ENCODE measurements around the gene NPS.

DNA sequence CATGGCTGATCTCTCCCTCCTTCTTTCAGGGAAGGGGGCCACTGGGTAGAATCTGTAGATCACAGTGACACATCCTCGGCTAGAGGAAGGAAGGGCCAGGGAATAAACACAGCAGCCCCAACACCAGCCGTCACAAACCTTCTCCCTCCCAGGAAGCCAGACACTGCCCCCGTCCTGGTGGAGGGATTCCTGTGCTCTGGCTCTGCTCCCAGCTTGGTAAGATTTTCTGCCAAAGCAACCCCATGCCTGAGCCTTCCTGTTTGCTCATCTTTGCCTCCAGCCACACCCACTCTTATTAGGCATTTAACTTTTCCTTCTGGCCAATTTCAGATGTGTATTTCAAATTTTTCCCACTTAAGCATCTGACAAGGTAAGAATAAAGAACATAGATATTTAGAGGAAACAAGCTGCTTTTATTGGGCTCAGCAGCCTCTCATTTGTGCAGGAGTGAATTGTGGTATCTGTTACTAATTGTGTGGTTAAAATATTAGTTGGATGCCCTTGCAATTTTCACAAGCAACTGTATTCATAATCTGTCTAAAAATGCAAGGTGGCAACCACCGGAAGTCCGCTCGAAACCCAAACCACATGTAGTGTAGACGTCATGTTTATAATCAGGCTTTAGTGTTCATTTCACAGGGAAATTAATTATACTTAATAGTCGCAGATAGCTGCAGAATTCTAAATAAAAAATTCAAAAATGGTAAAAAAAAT is 13.2 kb upstream of the NPS start:
- TF ChIP-seq, protein P1, sequence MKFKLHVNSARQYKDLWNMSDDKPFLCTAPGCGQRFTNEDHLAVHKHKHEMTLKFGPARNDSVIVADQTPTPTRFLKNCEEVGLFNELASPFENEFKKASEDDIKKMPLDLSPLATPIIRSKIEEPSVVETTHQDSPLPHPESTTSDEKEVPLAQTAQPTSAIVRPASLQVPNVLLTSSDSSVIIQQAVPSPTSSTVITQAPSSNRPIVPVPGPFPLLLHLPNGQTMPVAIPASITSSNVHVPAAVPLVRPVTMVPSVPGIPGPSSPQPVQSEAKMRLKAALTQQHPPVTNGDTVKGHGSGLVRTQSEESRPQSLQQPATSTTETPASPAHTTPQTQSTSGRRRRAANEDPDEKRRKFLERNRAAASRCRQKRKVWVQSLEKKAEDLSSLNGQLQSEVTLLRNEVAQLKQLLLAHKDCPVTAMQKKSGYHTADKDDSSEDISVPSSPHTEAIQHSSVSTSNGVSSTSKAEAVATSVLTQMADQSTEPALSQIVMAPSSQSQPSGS (tag by site-specific recombination; IDR thresholded peaks at IDR 0.05; ENCODE audit: low read depth): no peak
- TF ChIP-seq YY1 (tag by site-specific recombination; IDR thresholded peaks at IDR 0.05) (no peak), ZNF558 (tag by site-specific recombination; IDR thresholded peaks at IDR 0.05) (no peak), GLI4 (tag by site-specific recombination; IDR thresholded peaks at IDR 0.05) (no peak), KLF1 (tag by site-specific recombination; IDR thresholded peaks at IDR 0.05) (no peak), ZNF114 (tag by site-specific recombination; IDR thresholded peaks at IDR 0.05) (no peak)
- TF ChIP-seq, protein P2, sequence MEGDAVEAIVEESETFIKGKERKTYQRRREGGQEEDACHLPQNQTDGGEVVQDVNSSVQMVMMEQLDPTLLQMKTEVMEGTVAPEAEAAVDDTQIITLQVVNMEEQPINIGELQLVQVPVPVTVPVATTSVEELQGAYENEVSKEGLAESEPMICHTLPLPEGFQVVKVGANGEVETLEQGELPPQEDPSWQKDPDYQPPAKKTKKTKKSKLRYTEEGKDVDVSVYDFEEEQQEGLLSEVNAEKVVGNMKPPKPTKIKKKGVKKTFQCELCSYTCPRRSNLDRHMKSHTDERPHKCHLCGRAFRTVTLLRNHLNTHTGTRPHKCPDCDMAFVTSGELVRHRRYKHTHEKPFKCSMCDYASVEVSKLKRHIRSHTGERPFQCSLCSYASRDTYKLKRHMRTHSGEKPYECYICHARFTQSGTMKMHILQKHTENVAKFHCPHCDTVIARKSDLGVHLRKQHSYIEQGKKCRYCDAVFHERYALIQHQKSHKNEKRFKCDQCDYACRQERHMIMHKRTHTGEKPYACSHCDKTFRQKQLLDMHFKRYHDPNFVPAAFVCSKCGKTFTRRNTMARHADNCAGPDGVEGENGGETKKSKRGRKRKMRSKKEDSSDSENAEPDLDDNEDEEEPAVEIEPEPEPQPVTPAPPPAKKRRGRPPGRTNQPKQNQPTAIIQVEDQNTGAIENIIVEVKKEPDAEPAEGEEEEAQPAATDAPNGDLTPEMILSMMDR (tag by site-specific recombination; IDR thresholded peaks at IDR 0.05): no peak
- TF ChIP-seq, protein P3, sequence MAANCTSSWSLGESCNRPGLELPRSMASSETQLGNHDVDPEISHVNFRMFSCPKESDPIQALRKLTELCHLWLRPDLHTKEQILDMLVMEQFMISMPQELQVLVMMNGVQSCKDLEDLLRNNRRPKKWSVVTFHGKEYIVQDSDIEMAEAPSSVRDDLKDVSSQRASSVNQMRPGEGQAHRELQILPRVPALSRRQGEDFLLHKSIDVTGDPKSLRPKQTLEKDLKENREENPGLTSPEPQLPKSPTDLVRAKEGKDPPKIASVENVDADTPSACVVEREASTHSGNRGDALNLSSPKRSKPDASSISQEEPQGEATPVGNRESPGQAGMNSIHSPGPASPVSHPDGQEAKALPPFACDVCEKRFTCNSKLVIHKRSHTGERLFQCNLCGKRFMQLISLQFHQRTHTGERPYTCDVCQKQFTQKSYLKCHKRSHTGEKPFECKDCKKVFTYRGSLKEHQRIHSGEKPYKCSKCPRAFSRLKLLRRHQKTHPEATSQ (tag by site-specific recombination; IDR thresholded peaks at IDR 0.05): no peak

Measured in HEK293 (cell line).